Parathyroid adenoma (tissue), 2 donors: Measurements from ENCODE around the gene MAP4.

Experiments
- H2AFZ ChIP-seq: fragments of 300-600 bp; sonication (generic); one replicate; pipeline ENCODE4 v1.7.0; 2017; ENCODE audit warnings: antibody characterized with exemption, mild to moderate bottlenecking
- H3K27ac ChIP-seq: fragments of 300-600 bp; sonication (generic); one replicate; pipeline ENCODE4 v1.7.0; 2017
- H3K27me3 ChIP-seq: fragments of 300-600 bp; sonication (generic); one replicate; pipeline ENCODE4 v1.7.0; 2017; ENCODE audit warnings: low read length; ENCODE audit not compliant: control insufficient read depth, insufficient read depth
- H3K36me3 ChIP-seq: fragments of 300-600 bp; sonication (generic); one replicate; pipeline ENCODE4 v1.7.0; 2017; ENCODE audit warnings: low read length; ENCODE audit not compliant: control insufficient read depth, insufficient read depth
- H3K4me1 ChIP-seq: fragments of 300-600 bp; sonication (generic); one replicate; pipeline ENCODE4 v1.7.0; 2017; ENCODE audit warnings: control low read depth
- H3K4me2 ChIP-seq: fragments of 300-600 bp; sonication (generic); one replicate; pipeline ENCODE4 v1.7.0; 2017; ENCODE audit warnings: low read length
- H3K4me3 ChIP-seq: fragments of 300-600 bp; sonication (generic); one replicate; pipeline ENCODE4 v1.7.0; 2017; ENCODE audit warnings: low read depth, low read length
- H3K79me2 ChIP-seq: fragments of 300-600 bp; sonication (generic); one replicate; pipeline ENCODE4 v1.7.0; 2017; ENCODE audit warnings: control low read depth
- H3K9ac ChIP-seq: fragments of 300-600 bp; sonication (generic); one replicate; pipeline ENCODE4 v1.7.0; 2017; ENCODE audit warnings: mild to moderate bottlenecking
- H3K9me3 ChIP-seq: fragments of 300-600 bp; sonication (generic); one replicate; pipeline ENCODE4 v1.7.0; 2017; ENCODE audit warnings: low read length; ENCODE audit not compliant: control insufficient read depth
- TF ChIP-seq, protein P1 (sequence below): fragments of 300-600 bp; sonication (generic); IDR thresholded peaks from one replicate; pipeline ENCODE4 v1.7.0; 2017; ENCODE audit warnings: antibody characterized with exemption, mild to moderate bottlenecking
- donor health status: primary hyperparathyroidism.

MAP4 gene

GRCh38 chr3:47804577-47804976, 211.6 kb downstream of the MAP4 start:
- no peaks in the 10 kb centered on the region for H3K9me3 ChIP-seq
- TF ChIP-seq, protein P1, sequence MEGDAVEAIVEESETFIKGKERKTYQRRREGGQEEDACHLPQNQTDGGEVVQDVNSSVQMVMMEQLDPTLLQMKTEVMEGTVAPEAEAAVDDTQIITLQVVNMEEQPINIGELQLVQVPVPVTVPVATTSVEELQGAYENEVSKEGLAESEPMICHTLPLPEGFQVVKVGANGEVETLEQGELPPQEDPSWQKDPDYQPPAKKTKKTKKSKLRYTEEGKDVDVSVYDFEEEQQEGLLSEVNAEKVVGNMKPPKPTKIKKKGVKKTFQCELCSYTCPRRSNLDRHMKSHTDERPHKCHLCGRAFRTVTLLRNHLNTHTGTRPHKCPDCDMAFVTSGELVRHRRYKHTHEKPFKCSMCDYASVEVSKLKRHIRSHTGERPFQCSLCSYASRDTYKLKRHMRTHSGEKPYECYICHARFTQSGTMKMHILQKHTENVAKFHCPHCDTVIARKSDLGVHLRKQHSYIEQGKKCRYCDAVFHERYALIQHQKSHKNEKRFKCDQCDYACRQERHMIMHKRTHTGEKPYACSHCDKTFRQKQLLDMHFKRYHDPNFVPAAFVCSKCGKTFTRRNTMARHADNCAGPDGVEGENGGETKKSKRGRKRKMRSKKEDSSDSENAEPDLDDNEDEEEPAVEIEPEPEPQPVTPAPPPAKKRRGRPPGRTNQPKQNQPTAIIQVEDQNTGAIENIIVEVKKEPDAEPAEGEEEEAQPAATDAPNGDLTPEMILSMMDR, result no peak
- H3K4me3 ChIP-seq, result no peak overlapping the region
- peaks cover 4% of the 10 kb centered on the region for H3K4me1 ChIP-seq
- H3K9ac ChIP-seq, result no peak overlapping the region
- H3K4me2 ChIP-seq, result no peak overlapping the region
- no peak overlapping the region for H2AFZ ChIP-seq
- no peak overlapping the region for H3K27ac ChIP-seq
- H3K36me3 ChIP-seq, result no peaks in the 10 kb centered on the region
- peaks cover 34% of the 10 kb centered on the region for H3K79me2 ChIP-seq
- H3K27me3 ChIP-seq, result no peaks in the 10 kb centered on the region

DNA sequence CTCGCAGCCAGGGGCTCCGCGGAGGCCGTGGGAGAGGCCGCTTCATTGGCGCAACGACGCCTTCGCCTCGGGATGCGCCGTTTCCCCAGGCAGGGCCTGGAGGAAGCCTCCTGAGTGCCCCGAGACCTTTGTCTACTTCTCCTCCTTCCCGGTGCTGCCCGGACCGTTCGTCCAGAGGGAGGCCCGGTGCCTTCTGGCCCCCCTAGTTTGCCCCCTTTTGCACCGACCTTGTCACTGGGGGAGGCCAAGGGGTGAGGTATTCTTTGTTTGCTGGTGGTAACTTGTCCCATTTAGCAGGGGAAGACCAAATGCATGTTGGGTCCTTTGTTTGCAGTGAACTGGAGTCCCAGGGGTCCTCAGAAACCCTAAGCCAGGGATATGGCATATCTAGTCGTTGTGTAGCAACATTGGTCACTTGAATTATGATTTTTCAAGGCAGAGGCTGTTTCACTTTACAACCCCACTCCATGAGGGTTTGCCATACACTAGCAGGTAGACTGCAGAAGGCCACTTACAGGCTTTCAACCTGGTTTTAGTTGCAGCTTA, 212.7 kb downstream of the MAP4 start:
- H2AFZ ChIP-seq, result peak overlapping the region; percentile 90
- no peaks in the 10 kb centered on the region for H3K36me3 ChIP-seq
- H3K27ac ChIP-seq, result peak overlapping the region; percentile 77
- peaks cover 4% of the 10 kb centered on the region for H3K4me1 ChIP-seq
- peaks cover 32% of the 10 kb centered on the region for H3K79me2 ChIP-seq
- H3K4me2 ChIP-seq, result peak overlapping the region; percentile 100
- H3K27me3 ChIP-seq, result no peaks in the 10 kb centered on the region
- H3K9me3 ChIP-seq, result no peaks in the 10 kb centered on the region
- TF ChIP-seq, protein P1, result no peak
- peak overlapping the region; percentile 55 for H3K9ac ChIP-seq
- H3K4me3 ChIP-seq, result peak overlapping the region; percentile 95

- TF ChIP-seq, protein P1, result no peak
- no peaks in the 10 kb centered on the region for H3K36me3 ChIP-seq
Measured at GRCh38 chr3:47802734-47803479, 213.3 kb downstream of the MAP4 start, which contains the start of gene DHX30. DHX30 (plus strand) TSS chr3:47803138; CDS start chr3:47810684, 7,546 bp downstream.

More at GRCh38 chr3:47802734-47803479, 213.3 kb downstream of the MAP4 start, which contains the start of gene DHX30:
- peak within 1 kb of the TSS; percentile 90 for H2AFZ ChIP-seq
- H3K27ac ChIP-seq, result peak within 1 kb of the TSS; percentile 77
- H3K79me2 ChIP-seq, result peaks cover 28% of the 10 kb centered on the region
- peak within 1 kb of the TSS; percentile 100 for H3K4me2 ChIP-seq
- H3K4me1 ChIP-seq, result peaks cover 4% of the 10 kb centered on the region
- H3K9ac ChIP-seq, result peak within 1 kb of the TSS; percentile 55
- H3K4me3 ChIP-seq, result peak within 1 kb of the TSS; percentile 95
- no peaks in the 10 kb centered on the region for H3K27me3 ChIP-seq
- no peaks in the 10 kb centered on the region for H3K9me3 ChIP-seq
